H1 (cell line): ENCODE results near the gene SCO1. TPM values are rescaled to one million over a fixed set of nuclear protein-coding genes. Genes with fewer than 3 reads are reported as not detected.

Experiments used
- BACH1 ChIP-seq: IDR thresholded peaks from 2 replicates; pipeline ENCODE4 v1.6.1; 2012; ENCODE audit warnings: low read length, improper control_type of control experiment
- BRCA1 ChIP-seq: IDR thresholded peaks from 2 replicates; pipeline ENCODE4 v1.6.1; 2012; ENCODE audit warnings: low read depth, low read length, improper control_type of control experiment
- CEBPB ChIP-seq: IDR thresholded peaks from 2 replicates; pipeline ENCODE4 v1.6.1; 2012; ENCODE audit warnings: low read depth, low read length
- CTBP2 ChIP-seq: IDR thresholded peaks from 2 replicates; pipeline ENCODE4 v1.7.0; 2011; ENCODE audit warnings: borderline replicate concordance, mild to moderate bottlenecking, moderate library complexity, mixed read lengths, low read length; ENCODE audit not compliant: insufficient read depth, insufficient read length
- CTCF ChIP-seq, 3 experiments: IDR thresholded peaks; 1 replicate in 2 of 3; 2 replicates in 1 of 3; pipeline versions ENCODE4 v1.5.1 to v1.6.1; 2011; ENCODE audit warnings: low read length in 3 of 3, mild to moderate bottlenecking in 3 of 3, inconsistent platforms in 2 of 3, low read depth in 1 of 3, moderate library complexity in 1 of 3; ENCODE audit not compliant: insufficient read depth in 1 of 3; ENCODE audit errors: control extremely low read depth in 1 of 3
- POU5F1 ChIP-seq: IDR thresholded peaks from 2 replicates; pipeline ENCODE4 v1.6.1; 2011; ENCODE audit warnings: low read depth, mild to moderate bottlenecking, low read length, moderate library complexity
- SP4 ChIP-seq: IDR thresholded peaks from 2 replicates; pipeline ENCODE4 v1.6.1; 2012; ENCODE audit warnings: low read length, inconsistent platforms
- polyA plus RNA-seq, 7 experiments: library from polyadenylated mRNA; depleted of rRNA in 3 of 7; stranded (reverse) in 5 of 7; unstranded in 2 of 7; fragments of >200 nt in 5 of 7; fragments of 200-250 nt in 2 of 7; gene quantifications; 1 replicate in 5 of 7; 2 replicates in 1 of 7; 4 replicates in 1 of 7; pipeline versions ENCODE4 v1.2.1 to v1.2.3, GENCODE V29; 2011 to 2013; ENCODE audit warnings: missing spikeins in 2 of 7, mixed read lengths in 2 of 7
- total RNA-seq: library from RNA; stranded (reverse); fragmentation: NEBNext Ultra II Directional; extraction: Animal tissue kit (Norgen Biotek cat#: 25700); gene quantifications from 2 replicates; pipeline ENCODE4 v1.2.1, GENCODE V29; 2021
- TF ChIP-seq, protein P1 (sequence below): fragments of 300-600 bp; sonication (generic); IDR thresholded peaks from 2 replicates; pipeline ENCODE4 v1.7.1; 2012; ENCODE audit warnings: low read length, moderate library complexity, mild to moderate bottlenecking, inconsistent platforms; ENCODE audit not compliant: insufficient replicate concordance
- TF ChIP-seq, protein P2 (sequence below): IDR thresholded peaks from 2 replicates; pipeline ENCODE4 v1.6.1; 2012; ENCODE audit warnings: inconsistent platforms

The SCO1 gene
- total and polyA plus RNA-seq, 2 of the 8 experiments (the other 6 are each of a cell fraction or from before 2014, with no cell fraction given): 18.7 to 61.8 TPM

GRCh38 chr17:10718547-10718946 is 21.2 kb upstream of the SCO1 start (continued):
- TF ChIP-seq, protein P1, sequence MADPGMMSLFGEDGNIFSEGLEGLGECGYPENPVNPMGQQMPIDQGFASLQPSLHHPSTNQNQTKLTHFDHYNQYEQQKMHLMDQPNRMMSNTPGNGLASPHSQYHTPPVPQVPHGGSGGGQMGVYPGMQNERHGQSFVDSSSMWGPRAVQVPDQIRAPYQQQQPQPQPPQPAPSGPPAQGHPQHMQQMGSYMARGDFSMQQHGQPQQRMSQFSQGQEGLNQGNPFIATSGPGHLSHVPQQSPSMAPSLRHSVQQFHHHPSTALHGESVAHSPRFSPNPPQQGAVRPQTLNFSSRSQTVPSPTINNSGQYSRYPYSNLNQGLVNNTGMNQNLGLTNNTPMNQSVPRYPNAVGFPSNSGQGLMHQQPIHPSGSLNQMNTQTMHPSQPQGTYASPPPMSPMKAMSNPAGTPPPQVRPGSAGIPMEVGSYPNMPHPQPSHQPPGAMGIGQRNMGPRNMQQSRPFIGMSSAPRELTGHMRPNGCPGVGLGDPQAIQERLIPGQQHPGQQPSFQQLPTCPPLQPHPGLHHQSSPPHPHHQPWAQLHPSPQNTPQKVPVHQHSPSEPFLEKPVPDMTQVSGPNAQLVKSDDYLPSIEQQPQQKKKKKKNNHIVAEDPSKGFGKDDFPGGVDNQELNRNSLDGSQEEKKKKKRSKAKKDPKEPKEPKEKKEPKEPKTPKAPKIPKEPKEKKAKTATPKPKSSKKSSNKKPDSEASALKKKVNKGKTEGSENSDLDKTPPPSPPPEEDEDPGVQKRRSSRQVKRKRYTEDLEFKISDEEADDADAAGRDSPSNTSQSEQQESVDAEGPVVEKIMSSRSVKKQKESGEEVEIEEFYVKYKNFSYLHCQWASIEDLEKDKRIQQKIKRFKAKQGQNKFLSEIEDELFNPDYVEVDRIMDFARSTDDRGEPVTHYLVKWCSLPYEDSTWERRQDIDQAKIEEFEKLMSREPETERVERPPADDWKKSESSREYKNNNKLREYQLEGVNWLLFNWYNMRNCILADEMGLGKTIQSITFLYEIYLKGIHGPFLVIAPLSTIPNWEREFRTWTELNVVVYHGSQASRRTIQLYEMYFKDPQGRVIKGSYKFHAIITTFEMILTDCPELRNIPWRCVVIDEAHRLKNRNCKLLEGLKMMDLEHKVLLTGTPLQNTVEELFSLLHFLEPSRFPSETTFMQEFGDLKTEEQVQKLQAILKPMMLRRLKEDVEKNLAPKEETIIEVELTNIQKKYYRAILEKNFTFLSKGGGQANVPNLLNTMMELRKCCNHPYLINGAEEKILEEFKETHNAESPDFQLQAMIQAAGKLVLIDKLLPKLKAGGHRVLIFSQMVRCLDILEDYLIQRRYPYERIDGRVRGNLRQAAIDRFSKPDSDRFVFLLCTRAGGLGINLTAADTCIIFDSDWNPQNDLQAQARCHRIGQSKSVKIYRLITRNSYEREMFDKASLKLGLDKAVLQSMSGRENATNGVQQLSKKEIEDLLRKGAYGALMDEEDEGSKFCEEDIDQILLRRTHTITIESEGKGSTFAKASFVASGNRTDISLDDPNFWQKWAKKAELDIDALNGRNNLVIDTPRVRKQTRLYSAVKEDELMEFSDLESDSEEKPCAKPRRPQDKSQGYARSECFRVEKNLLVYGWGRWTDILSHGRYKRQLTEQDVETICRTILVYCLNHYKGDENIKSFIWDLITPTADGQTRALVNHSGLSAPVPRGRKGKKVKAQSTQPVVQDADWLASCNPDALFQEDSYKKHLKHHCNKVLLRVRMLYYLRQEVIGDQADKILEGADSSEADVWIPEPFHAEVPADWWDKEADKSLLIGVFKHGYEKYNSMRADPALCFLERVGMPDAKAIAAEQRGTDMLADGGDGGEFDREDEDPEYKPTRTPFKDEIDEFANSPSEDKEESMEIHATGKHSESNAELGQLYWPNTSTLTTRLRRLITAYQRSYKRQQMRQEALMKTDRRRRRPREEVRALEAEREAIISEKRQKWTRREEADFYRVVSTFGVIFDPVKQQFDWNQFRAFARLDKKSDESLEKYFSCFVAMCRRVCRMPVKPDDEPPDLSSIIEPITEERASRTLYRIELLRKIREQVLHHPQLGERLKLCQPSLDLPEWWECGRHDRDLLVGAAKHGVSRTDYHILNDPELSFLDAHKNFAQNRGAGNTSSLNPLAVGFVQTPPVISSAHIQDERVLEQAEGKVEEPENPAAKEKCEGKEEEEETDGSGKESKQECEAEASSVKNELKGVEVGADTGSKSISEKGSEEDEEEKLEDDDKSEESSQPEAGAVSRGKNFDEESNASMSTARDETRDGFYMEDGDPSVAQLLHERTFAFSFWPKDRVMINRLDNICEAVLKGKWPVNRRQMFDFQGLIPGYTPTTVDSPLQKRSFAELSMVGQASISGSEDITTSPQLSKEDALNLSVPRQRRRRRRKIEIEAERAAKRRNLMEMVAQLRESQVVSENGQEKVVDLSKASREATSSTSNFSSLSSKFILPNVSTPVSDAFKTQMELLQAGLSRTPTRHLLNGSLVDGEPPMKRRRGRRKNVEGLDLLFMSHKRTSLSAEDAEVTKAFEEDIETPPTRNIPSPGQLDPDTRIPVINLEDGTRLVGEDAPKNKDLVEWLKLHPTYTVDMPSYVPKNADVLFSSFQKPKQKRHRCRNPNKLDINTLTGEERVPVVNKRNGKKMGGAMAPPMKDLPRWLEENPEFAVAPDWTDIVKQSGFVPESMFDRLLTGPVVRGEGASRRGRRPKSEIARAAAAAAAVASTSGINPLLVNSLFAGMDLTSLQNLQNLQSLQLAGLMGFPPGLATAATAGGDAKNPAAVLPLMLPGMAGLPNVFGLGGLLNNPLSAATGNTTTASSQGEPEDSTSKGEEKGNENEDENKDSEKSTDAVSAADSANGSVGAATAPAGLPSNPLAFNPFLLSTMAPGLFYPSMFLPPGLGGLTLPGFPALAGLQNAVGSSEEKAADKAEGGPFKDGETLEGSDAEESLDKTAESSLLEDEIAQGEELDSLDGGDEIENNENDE: no peak
- TF ChIP-seq, protein P2, sequence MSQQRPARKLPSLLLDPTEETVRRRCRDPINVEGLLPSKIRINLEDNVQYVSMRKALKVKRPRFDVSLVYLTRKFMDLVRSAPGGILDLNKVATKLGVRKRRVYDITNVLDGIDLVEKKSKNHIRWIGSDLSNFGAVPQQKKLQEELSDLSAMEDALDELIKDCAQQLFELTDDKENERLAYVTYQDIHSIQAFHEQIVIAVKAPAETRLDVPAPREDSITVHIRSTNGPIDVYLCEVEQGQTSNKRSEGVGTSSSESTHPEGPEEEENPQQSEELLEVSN: no peak
- TF ChIP-seq CEBPB (no peak), SP4 (no peak), POU5F1 (no peak), CTBP2 (no peak), BRCA1 (no peak), CTCF (IDR thresholded peaks at IDR 0.05; ENCODE audit: control extremely low read depth in 1 of 3, insufficient read depth in 1 of 3, low read depth in 1 of 3, low read length in 3 of 3) (no peak), BACH1 (no peak)
